HepG2 (cell line): ENCODE measurements around the gene NUDT16. TPM values are rescaled to one million over a fixed set of nuclear protein-coding genes. Genes with fewer than 3 reads are reported as not detected.

ENCODE experiments used
- DPF2 ChIP-seq: sonication (generic); formaldehyde crosslinking; IDR thresholded peaks from 2 replicates; pipeline ENCODE4 v1.4.0; 2020; ENCODE audit warnings: mild to moderate bottlenecking, low read depth, missing genetic modification reagents, borderline replicate concordance
- GATAD2A ChIP-seq: IDR thresholded peaks from 2 replicates; pipeline ENCODE4 v1.6.1; 2016
- MTA1 ChIP-seq: sonication (generic); formaldehyde crosslinking; IDR thresholded peaks from 2 replicates; pipeline ENCODE4 v1.4.0; 2020; ENCODE audit warnings: missing genetic modification reagents, mild to moderate bottlenecking, borderline replicate concordance
- REPIN1 ChIP-seq: sonication (generic); formaldehyde crosslinking; IDR thresholded peaks from 2 replicates; pipeline ENCODE4 v1.8.0; 2022; ENCODE audit warnings: missing genetic modification reagents, low read depth, mild to moderate bottlenecking, borderline replicate concordance
- SALL1 ChIP-seq: sonication (generic); formaldehyde crosslinking; IDR thresholded peaks from 2 replicates; pipeline ENCODE4 v1.8.0; 2022; ENCODE audit warnings: mild to moderate bottlenecking, missing genetic modification reagents
- SOX5 ChIP-seq: IDR thresholded peaks from 2 replicates; pipeline ENCODE4 v1.6.1; 2016; ENCODE audit warnings: borderline replicate concordance
- STAT6 ChIP-seq: sonication (generic); formaldehyde crosslinking; IDR thresholded peaks from 2 replicates; pipeline ENCODE4 v1.4.0; 2020; ENCODE audit warnings: missing genetic modification reagents, mild to moderate bottlenecking, borderline replicate concordance
- ZMYM4 ChIP-seq: sonication (generic); formaldehyde crosslinking; IDR thresholded peaks from 2 replicates; pipeline ENCODE4 v1.8.1; 2023; ENCODE audit warnings: mild to moderate bottlenecking, missing genetic modification reagents
- ZNF10 ChIP-seq: sonication (generic); formaldehyde crosslinking; IDR thresholded peaks from 2 replicates; pipeline ENCODE4 v1.4.0; 2020; ENCODE audit warnings: mild to moderate bottlenecking, low read depth, missing genetic modification reagents, borderline replicate concordance
- ZNF12 ChIP-seq: sonication (generic); formaldehyde crosslinking; IDR thresholded peaks from 2 replicates; pipeline ENCODE4 v1.5.0; 2020; ENCODE audit warnings: missing genetic modification reagents
- ZNF740 ChIP-seq: sonication (generic); formaldehyde crosslinking; IDR thresholded peaks from 2 replicates; pipeline ENCODE4 v1.4.0; 2020; ENCODE audit warnings: missing genetic modification reagents
- ZNF747 ChIP-seq: sonication (generic); formaldehyde crosslinking; IDR thresholded peaks from 2 replicates; pipeline ENCODE4 v1.8.1; 2023; ENCODE audit warnings: missing genetic modification reagents, mild to moderate bottlenecking, borderline replicate concordance
- ZNF770 ChIP-seq: sonication (generic); formaldehyde crosslinking; IDR thresholded peaks from 2 replicates; pipeline ENCODE4 v1.5.0; 2020; ENCODE audit warnings: mild to moderate bottlenecking, missing genetic modification reagents
- polyA plus RNA-seq, 8 experiments: library from polyadenylated mRNA; depleted of rRNA in 3 of 8; stranded (reverse) in 7 of 8; unstranded in 1 of 8; fragments of >200 nt; fragmentation: Illumina TruSeq in 4 of 8; extraction: Trizol in 4 of 8; gene quantifications; 2 replicates each; pipeline versions ENCODE4 v1.2.1 to v1.2.3, GENCODE V29; 2011 to 2016; ENCODE audit warnings: low read depth in 4 of 8, missing spikeins in 1 of 8, mixed read lengths in 1 of 8; ENCODE audit not compliant: insufficient read depth in 1 of 8
- total RNA-seq, 5 experiments: library from RNA; depleted of rRNA; stranded (reverse); fragments of >200 nt; fragmentation: Illumina TruSeq; extraction: Trizol; gene quantifications; 2 replicates each; pipeline ENCODE4 v1.2.3, GENCODE V29; 2016; ENCODE audit warnings: low read depth in 1 of 5
- TF ChIP-seq, protein P1 (sequence below): sonication (generic); formaldehyde crosslinking; IDR thresholded peaks from 2 replicates; pipeline ENCODE4; 2020; ENCODE audit warnings: missing genetic modification reagents, mild to moderate bottlenecking, borderline replicate concordance
- TF ChIP-seq, protein P2 (sequence below), 2 experiments: sonication (generic) in 1 of 2; formaldehyde crosslinking in 1 of 2; IDR thresholded peaks; 2 replicates each; pipeline versions ENCODE4 v1.5.1 to v1.6.1; 2011 to 2020; ENCODE audit warnings: borderline replicate concordance in 1 of 2, low read depth in 1 of 2, low read length in 1 of 2, mild to moderate bottlenecking in 1 of 2, missing genetic modification reagents in 1 of 2, moderate library complexity in 1 of 2

NUDT16 gene
- total and polyA plus RNA-seq, 2 of the 13 experiments (the other 11 are each of a cell fraction or from before 2014, with no cell fraction given) = 5.4 to 14.8 TPM

DNA sequence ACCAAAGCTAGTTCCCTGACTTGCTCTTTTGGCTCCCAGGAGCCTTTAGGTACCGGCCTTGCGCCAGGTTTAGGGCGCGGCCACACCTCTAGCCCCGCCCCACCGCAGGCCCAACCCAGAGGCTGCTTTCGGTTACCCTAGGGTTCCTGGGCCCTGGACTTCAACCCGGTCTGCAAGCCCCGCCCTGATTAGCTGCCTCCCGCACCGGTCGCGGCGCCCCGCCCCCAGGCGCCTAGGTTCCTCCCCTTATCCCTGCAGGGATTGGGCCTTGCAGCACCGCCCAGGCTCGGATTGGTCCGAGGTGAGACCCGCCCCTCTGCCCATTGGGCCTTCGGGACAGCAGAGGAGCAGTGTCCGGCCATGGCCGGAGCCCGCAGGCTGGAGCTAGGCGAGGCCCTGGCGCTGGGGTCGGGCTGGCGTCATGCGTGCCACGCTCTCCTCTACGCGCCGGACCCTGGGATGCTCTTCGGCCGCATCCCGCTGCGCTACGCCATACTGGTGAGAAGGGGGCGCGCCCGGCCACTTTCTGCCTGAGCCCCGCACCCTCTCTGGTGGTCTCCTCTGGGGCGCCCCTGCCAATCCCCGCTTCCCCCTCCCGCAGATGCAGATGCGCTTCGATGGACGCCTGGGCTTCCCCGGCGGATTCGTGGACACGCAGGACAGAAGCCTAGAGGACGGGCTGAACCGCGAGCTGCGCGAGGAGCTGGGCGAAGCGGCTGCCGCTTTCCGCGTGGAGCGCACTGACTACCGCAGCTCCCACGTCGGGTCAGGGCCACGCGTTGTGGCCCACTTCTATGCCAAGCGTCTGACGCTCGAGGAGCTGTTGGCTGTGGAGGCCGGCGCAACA, at the start of gene NUDT16 (continued):
- TF ChIP-seq, protein P1, sequence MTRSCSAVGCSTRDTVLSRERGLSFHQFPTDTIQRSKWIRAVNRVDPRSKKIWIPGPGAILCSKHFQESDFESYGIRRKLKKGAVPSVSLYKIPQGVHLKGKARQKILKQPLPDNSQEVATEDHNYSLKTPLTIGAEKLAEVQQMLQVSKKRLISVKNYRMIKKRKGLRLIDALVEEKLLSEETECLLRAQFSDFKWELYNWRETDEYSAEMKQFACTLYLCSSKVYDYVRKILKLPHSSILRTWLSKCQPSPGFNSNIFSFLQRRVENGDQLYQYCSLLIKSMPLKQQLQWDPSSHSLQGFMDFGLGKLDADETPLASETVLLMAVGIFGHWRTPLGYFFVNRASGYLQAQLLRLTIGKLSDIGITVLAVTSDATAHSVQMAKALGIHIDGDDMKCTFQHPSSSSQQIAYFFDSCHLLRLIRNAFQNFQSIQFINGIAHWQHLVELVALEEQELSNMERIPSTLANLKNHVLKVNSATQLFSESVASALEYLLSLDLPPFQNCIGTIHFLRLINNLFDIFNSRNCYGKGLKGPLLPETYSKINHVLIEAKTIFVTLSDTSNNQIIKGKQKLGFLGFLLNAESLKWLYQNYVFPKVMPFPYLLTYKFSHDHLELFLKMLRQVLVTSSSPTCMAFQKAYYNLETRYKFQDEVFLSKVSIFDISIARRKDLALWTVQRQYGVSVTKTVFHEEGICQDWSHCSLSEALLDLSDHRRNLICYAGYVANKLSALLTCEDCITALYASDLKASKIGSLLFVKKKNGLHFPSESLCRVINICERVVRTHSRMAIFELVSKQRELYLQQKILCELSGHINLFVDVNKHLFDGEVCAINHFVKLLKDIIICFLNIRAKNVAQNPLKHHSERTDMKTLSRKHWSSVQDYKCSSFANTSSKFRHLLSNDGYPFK (CRISPR knock-in tag) = peak; percentile 90
- TF ChIP-seq MTA1 (CRISPR knock-in tag) = peak; percentile 40; the same call in 1 of the 2 replicates
- peak; percentile 92 for TF ChIP-seq ZMYM4
- TF ChIP-seq ZNF770 (CRISPR knock-in tag) = 0 out of 2 replicates have a peak, but pooled peaks have one; percentile 24
- peak; percentile 36; the same call in 1 of the 2 replicates for TF ChIP-seq SALL1 (CRISPR knock-in tag)
- TF ChIP-seq ZNF10 = no peak
- no peak for TF ChIP-seq SOX5
- TF ChIP-seq, protein P2, sequence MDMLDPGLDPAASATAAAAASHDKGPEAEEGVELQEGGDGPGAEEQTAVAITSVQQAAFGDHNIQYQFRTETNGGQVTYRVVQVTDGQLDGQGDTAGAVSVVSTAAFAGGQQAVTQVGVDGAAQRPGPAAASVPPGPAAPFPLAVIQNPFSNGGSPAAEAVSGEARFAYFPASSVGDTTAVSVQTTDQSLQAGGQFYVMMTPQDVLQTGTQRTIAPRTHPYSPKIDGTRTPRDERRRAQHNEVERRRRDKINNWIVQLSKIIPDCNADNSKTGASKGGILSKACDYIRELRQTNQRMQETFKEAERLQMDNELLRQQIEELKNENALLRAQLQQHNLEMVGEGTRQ (IDR thresholded peaks at IDR 0.05; ENCODE audit: low read depth, low read length) = no peak
- TF ChIP-seq, protein P2 (CRISPR knock-in tag; IDR thresholded peaks at IDR 0.05; ENCODE audit: borderline replicate concordance) = no peak
- TF ChIP-seq STAT6 = no peak
- 0 out of 2 replicates have a peak, but pooled peaks have one; percentile 11 for TF ChIP-seq ZNF12 (CRISPR knock-in tag)
- peak; percentile 72; the same call in 1 of the 2 replicates for TF ChIP-seq ZNF747 (CRISPR knock-in tag)
- TF ChIP-seq GATAD2A (CRISPR knock-in tag) = 0 out of 2 replicates have a peak, but pooled peaks have one; percentile 30
- TF ChIP-seq ZNF740 = peak; percentile 28; the same call in 1 of the 2 replicates
- TF ChIP-seq DPF2 (CRISPR knock-in tag) = 0 out of 2 replicates have a peak, but pooled peaks have one; percentile 17
- peak; percentile 36; the same call in 1 of the 2 replicates for TF ChIP-seq REPIN1 (CRISPR knock-in tag)
